GM23248 (cell line): Measurements from ENCODE around the gene SCAANT1. TPM values are rescaled to one million over a fixed set of nuclear protein-coding genes. Genes with fewer than 3 reads are reported as not detected.

Experiments
- DNase-seq: peaks from one replicate; pipeline ENCODE4 v3.0.0-alpha.2; 2015
- H2AFZ ChIP-seq: fragments of 200-600 bp; sonication (generic); 2 replicates; pipeline ENCODE4 v1.6.1; 2016; ENCODE audit warnings: antibody characterized with exemption
- H3F3A ChIP-seq: fragments of 200-600 bp; sonication (generic); 2 replicates; pipeline ENCODE4 v1.6.1; 2016; ENCODE audit warnings: mild to moderate bottlenecking, antibody characterized with exemption, mixed run types; ENCODE audit not compliant: insufficient read depth
- H3K27ac ChIP-seq: fragments of 200-600 bp; sonication (generic); 2 replicates; pipeline ENCODE4 v1.5.1; 2016; ENCODE audit warnings: mild to moderate bottlenecking
- H3K27me3 ChIP-seq: fragments of 200-600 bp; sonication (generic); replicated peaks from 2 replicates; pipeline ENCODE4 v1.6.1; 2016; ENCODE audit warnings: mild to moderate bottlenecking; ENCODE audit not compliant: insufficient read depth
- H3K36me3 ChIP-seq: fragments of 200-600 bp; sonication (generic); 2 replicates; pipeline ENCODE4 v1.6.1; 2016; ENCODE audit warnings: low read depth, mild to moderate bottlenecking
- H3K4me1 ChIP-seq: fragments of 200-600 bp; sonication (generic); 2 replicates; pipeline ENCODE4 v1.6.1; 2016; ENCODE audit warnings: mild to moderate bottlenecking; ENCODE audit not compliant: insufficient read depth
- H3K4me2 ChIP-seq: fragments of 200-600 bp; sonication (generic); one replicate; pipeline ENCODE4 v1.6.1; 2016; ENCODE audit warnings: mild to moderate bottlenecking; ENCODE audit not compliant: unreplicated experiment
- H3K4me3 ChIP-seq: fragments of 200-600 bp; sonication (generic); 2 replicates; pipeline ENCODE4 v1.5.1; 2016; ENCODE audit warnings: mild to moderate bottlenecking
- H3K79me2 ChIP-seq: fragments of 200-600 bp; sonication (generic); 2 replicates; pipeline ENCODE4 v1.6.1; 2016; ENCODE audit warnings: mild to moderate bottlenecking; ENCODE audit not compliant: insufficient read depth
- H3K9ac ChIP-seq: fragments of 200-600 bp; sonication (generic); 2 replicates; pipeline ENCODE4 v1.6.1; 2016; ENCODE audit warnings: mild to moderate bottlenecking
- H3K9me2 ChIP-seq: fragments of 200-600 bp; sonication (generic); 2 replicates; pipeline ENCODE4 v1.6.1; 2016; ENCODE audit warnings: mixed run types, mild to moderate bottlenecking, moderate library complexity; ENCODE audit not compliant: insufficient read depth
- H3K9me3 ChIP-seq: fragments of 200-600 bp; sonication (generic); one replicate; pipeline ENCODE4 v1.6.1; 2017; ENCODE audit warnings: low read depth
- H4K20me1 ChIP-seq: fragments of 200-600 bp; sonication (generic); 2 replicates; pipeline ENCODE4 v1.6.0; 2016; ENCODE audit not compliant: insufficient read depth
- EZH2 ChIP-seq: fragments of 200-600 bp; sonication (generic); IDR thresholded peaks from 2 replicates; pipeline ENCODE4 v1.6.1; 2018; ENCODE audit warnings: antibody characterized with exemption, mild to moderate bottlenecking; ENCODE audit not compliant: insufficient read depth, poor library complexity, severe bottlenecking
- EZH2phosphoT487 ChIP-seq: fragments of 200-600 bp; sonication (generic); IDR thresholded peaks from 2 replicates; pipeline ENCODE4 v1.6.1; 2018; ENCODE audit warnings: antibody characterized with exemption, moderate library complexity, mild to moderate bottlenecking, low read depth; ENCODE audit not compliant: insufficient read depth
- WGBS, 2 experiments: methylation state at CpG; one replicate each; pipeline ENCODE4 v1.1.6; 2015 to 2017; ENCODE audit warnings: low lambda C conversion rate in 2 of 2, low coverage in 1 of 2; ENCODE audit errors: missing lambda C conversion rate in 2 of 2; 5-methylcytosine and 5-hydroxymethylcytosine counted together
- in situ Hi-C: fragments of 300-500 bp; cut with MboI; formaldehyde crosslinking; loops from 2 replicates; pipeline ENCODE4 v1.15.0; 2020
- polyA plus RNA-seq: library from polyadenylated mRNA; unstranded; fragments of >200 nt; fragmentation: Nextera tagmentation; extraction: Ambion mirVana; gene quantifications from 2 replicates; pipeline ENCODE4 v1.2.1, GENCODE V29; 2016
- total RNA-seq: library from RNA; depleted of rRNA; stranded (reverse); fragments of >200 nt; shearing (Covaris generic); gene quantifications from 2 replicates; pipeline ENCODE4 v1.2.3, GENCODE V29; 2014

SCAANT1 gene
- total and polyA plus RNA-seq, 2 experiments from 2014 or later: not detected

- H2AFZ ChIP-seq: no peak overlapping the region
- no peak overlapping the region for H3K27ac ChIP-seq
- H3K9me3 ChIP-seq: no peaks in the 10 kb centered on the region
- in situ Hi-C loops: no loop called here
- H3K4me1 ChIP-seq: peaks cover 32% of the 10 kb centered on the region
- H3K9ac ChIP-seq: no peak overlapping the region
- no peak for DNase-seq
- WGBS, 2 experiments: 87 to 88% methylated on average over 6 of the region's 6 CpGs
- H3K4me2 ChIP-seq: no peak overlapping the region
- TF ChIP-seq EZH2phosphoT487 (no peak), EZH2 (no peak)
- peaks cover 93% of the 10 kb centered on the region for H3K79me2 ChIP-seq
- H3K4me3 ChIP-seq: no peak overlapping the region
- no peaks in the 10 kb centered on the region for H3K27me3 ChIP-seq
- peaks cover 43% of the 10 kb centered on the region for H3F3A ChIP-seq
- peaks cover 11% of the 10 kb centered on the region for H4K20me1 ChIP-seq
- H3K9me2 ChIP-seq: no peaks in the 10 kb centered on the region
- peaks cover 14% of the 10 kb centered on the region; the same call in 1 of the 2 replicates for H3K36me3 ChIP-seq
Measured at GRCh38 chr3:63937661-63938651, 25.8 kb upstream of the SCAANT1 start.

- H4K20me1 ChIP-seq: peaks cover 11% of the 10 kb centered on the region
- no peak for DNase-seq
- peaks cover 14% of the 10 kb centered on the region; the same call in 1 of the 2 replicates for H3K36me3 ChIP-seq
- peaks cover 93% of the 10 kb centered on the region for H3K79me2 ChIP-seq
- peaks cover 36% of the 10 kb centered on the region for H3K4me1 ChIP-seq
- 73 to 77% methylated on average over 4 of the region's 4 CpGs for WGBS, 2 experiments
- H3K4me2 ChIP-seq: no peak overlapping the region
- H3F3A ChIP-seq: peaks cover 53% of the 10 kb centered on the region
- H2AFZ ChIP-seq: no peak overlapping the region
- H3K9me3 ChIP-seq: no peaks in the 10 kb centered on the region
- in situ Hi-C loops: no loop called here
- no peaks in the 10 kb centered on the region for H3K9me2 ChIP-seq
- H3K27me3 ChIP-seq: no peaks in the 10 kb centered on the region
- no peak overlapping the region for H3K27ac ChIP-seq
- H3K4me3 ChIP-seq: no peak overlapping the region
- no peak for TF ChIP-seq EZH2
- TF ChIP-seq EZH2phosphoT487: no peak
- no peak overlapping the region for H3K9ac ChIP-seq
Measured at GRCh38 chr3:63936925-63937324, 24.7 kb upstream of the SCAANT1 start.

DNA sequence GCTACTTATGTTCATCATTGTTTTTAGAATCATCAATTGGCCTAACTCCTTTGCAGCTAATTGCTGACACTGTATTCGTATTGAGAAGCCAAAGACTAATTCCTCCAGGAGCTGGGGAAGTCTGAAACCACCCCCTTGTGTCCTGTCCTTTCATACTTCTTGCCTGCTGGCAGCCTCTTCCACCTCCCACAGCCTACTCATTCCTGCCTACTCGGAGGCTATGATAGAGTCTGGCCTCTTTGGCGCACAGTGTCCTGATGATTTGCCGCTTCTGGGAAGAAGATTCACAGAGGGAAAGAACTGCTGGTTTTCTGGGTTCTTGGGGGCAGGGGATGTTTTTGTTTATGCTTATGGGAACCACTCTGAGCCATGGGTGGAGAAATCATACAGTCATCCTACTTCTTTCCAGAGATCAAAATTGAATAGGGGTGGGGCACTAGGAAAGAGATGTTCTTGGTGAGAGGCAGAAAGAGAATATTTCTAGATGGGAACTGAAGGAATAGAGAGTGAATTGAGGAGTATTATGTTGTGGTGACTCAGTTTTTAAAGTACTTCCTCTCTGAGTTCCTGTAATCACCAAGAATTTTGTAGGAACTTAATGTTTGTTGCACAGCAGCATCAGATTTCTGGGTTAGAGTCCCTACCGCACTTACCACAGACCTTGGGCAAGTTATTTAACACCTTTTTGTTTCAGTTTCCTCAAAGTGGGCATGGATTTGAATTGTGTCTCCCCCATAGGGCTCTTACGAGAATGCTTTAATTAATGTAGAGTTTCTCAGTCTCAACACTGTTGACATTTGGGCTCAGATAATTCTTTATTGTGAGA is 22.1 kb upstream of the SCAANT1 start:
- Histone ChIP-seq H3F3A (peaks cover 57% of the 10 kb centered on the region), H3K9me3 (no peaks in the 10 kb centered on the region), H4K20me1 (peaks cover 5% of the 10 kb centered on the region), H3K4me3 (peak overlapping the region; percentile 28), H3K27me3 (no peaks in the 10 kb centered on the region), H3K36me3 (peaks cover 11% of the 10 kb centered on the region; the same call in 1 of the 2 replicates), H3K9me2 (no peaks in the 10 kb centered on the region), H3K27ac (peak overlapping the region; percentile 80), H3K4me2 (peak overlapping the region; percentile 52), H3K79me2 (peaks cover 93% of the 10 kb centered on the region), H2AFZ (no peak overlapping the region), H3K9ac (peak overlapping the region; percentile 45), H3K4me1 (peaks cover 24% of the 10 kb centered on the region)
- 21 to 22% methylated on average over 6 of the region's 6 CpGs for WGBS, 2 experiments
- in situ Hi-C loops: no loop called here
- DNase-seq: peak; percentile 87
- no peak for TF ChIP-seq EZH2phosphoT487
- TF ChIP-seq EZH2: no peak

DNA sequence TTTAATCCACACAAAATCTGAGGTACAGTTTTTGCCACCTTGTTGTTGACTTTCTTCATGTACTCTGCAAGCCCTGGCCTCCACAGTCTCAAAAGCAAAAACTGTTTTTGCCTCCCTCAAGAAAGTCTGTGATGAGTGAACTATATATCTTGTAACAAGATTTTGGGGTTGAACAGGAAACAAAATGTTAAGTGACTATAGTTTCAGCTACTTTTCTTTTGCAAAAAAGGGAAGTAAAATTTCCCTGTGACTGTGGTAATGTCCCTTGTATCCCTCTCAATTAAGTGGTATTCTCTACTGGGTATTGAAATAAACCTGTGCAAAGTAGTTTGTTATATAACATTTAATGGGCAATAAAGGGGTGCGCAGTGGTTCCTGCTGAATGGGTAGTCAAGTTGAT is 21.3 kb upstream of the SCAANT1 start:
- peak overlapping the region; percentile 45 for H3K9ac ChIP-seq

More for the DNA sequence above, 21.3 kb upstream of the SCAANT1 start:
- WGBS, 2 experiments: 100% methylated on average over 1 of the region's 1 CpG
- DNase-seq: no peak
- peak overlapping the region; percentile 28 for H3K4me3 ChIP-seq
- in situ Hi-C loops: no loop called here
- peak overlapping the region; percentile 80 for H3K27ac ChIP-seq
- no peaks in the 10 kb centered on the region for H3K27me3 ChIP-seq
- H4K20me1 ChIP-seq: peaks cover 5% of the 10 kb centered on the region
- H2AFZ ChIP-seq: no peak overlapping the region
- H3K4me2 ChIP-seq: peak overlapping the region; percentile 52
- H3K4me1 ChIP-seq: peaks cover 24% of the 10 kb centered on the region
- TF ChIP-seq EZH2phosphoT487: no peak
- no peak for TF ChIP-seq EZH2
- H3K36me3 ChIP-seq: peaks cover 11% of the 10 kb centered on the region; the same call in 1 of the 2 replicates
- no peaks in the 10 kb centered on the region for H3K9me2 ChIP-seq
- H3F3A ChIP-seq: peaks cover 57% of the 10 kb centered on the region
- H3K79me2 ChIP-seq: peaks cover 93% of the 10 kb centered on the region
- no peaks in the 10 kb centered on the region for H3K9me3 ChIP-seq
